Smooth muscle cell of the brain vasculature (primary cell): ENCODE measurements around the gene TMEM205.
A peak's percentile ranks its signal among the peaks of the same experiment; 100 is the strongest.
"Not testable (repeated sequence)": the region's sequence is repeated elsewhere in the genome, so short reads cannot be mapped to it uniquely, and the experiment has no call there.

Experiments used
- DNase-seq: peaks from one replicate; pipeline ENCODE4 v3.0.0-alpha.2; 2012; ENCODE audit warnings: low read depth, low spot score

The TMEM205 gene

DNA sequence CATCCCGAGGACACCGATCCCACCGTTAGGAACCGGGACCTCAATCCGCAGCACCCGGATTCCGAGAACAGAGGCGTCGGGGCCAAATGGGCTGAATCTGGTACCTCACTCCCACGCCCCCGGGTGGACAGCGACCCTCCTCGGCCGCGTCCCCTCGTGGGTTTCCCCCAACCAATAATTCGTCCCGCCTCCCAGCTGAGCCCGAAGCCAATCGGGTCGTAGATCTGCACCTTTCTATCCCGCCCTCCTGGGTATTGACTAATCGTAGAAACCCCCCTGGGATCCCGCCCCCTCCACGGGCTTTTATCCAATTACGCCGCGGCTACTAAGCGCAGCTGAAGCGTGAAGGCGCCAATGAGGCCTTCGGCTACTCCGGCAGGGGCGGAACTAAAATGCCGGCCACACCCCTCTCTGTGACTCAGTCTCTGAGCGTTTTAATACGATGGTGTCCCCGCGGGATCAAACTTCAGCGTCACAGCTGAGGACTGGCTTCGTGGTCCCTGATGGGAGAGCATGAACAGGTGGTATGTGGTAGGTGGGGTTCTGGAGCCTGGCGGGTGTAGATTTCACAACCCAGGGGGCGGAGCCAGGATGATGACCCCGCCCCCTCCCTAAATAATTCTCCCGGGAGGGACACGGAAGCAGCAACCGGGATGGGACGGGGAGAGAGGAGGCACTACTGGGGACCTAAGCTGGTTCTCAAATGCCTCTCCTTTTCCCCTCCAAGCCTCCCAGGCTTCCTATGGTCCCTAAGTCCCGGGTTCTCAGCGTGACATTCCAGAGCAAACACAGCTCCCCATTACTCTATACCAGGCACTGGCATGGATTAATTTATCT, at the start of gene TMEM205, which contains the start of gene CCDC159:
TMEM205 (minus strand) TSS at position 165 of the 837 bp plus-strand sequence. CDS start 649 bp downstream, outside the sequence.
CCDC159 (plus strand) TSS at position 416 of the 837 bp plus-strand sequence; CDS start at position 504, 88 bp downstream.
- peak; percentile 96 for DNase-seq

DNA sequence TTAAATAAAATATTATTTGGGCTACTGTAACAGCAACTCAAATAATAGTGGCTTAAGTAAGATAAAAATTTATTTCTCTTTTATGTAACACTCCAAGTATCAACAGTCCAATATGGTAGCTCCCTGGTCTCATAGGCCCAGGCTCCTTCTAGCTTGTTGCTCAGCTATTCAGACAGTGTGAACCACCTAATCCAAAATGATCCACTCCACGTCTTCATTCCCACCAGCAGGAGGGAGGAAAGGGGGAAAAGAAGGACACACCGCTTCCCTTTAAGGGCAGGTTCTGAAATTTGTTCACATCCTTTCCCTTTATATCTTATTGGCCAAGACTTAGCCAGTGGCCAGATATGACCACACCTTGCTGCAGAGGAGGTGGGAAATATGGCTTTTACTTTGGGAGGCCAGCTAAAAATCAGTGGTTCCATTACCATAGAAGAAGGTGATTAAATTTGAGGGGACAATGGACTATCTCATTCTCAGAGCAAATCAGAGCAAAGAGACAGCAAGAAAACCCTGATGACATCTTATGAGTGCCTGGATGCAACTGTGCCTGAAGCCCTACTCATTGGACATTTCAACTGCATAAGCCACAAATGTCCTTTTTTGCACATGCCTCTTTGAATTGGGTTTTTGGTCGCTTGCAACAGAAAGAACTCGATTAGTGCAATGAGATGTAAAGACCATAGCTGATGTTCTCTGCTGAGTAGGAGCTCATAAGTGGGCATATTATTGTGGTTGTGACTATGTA, 45.0 kb upstream of the TMEM205 start:
- no peak for DNase-seq

DNA sequence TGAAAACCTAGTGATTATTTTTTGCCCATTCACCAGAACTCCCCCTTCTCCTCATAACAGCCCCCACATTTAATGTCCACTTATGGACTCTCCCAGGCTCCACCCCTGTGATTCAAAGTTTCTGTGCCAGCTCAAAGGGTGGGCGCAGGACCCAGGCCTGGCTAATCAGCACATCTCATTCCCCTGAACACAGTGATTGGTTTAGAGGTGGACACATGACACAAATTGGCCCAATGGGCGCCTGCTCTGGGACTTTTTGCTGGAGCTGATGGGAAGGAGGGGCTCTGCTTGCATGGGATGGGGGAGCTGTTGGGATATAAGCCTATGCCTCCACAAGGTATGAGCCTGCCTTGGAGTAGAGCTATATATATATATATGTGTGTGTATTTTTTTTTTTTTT, 44.3 kb upstream of the TMEM205 start:
- DNase-seq = no peak

DNA sequence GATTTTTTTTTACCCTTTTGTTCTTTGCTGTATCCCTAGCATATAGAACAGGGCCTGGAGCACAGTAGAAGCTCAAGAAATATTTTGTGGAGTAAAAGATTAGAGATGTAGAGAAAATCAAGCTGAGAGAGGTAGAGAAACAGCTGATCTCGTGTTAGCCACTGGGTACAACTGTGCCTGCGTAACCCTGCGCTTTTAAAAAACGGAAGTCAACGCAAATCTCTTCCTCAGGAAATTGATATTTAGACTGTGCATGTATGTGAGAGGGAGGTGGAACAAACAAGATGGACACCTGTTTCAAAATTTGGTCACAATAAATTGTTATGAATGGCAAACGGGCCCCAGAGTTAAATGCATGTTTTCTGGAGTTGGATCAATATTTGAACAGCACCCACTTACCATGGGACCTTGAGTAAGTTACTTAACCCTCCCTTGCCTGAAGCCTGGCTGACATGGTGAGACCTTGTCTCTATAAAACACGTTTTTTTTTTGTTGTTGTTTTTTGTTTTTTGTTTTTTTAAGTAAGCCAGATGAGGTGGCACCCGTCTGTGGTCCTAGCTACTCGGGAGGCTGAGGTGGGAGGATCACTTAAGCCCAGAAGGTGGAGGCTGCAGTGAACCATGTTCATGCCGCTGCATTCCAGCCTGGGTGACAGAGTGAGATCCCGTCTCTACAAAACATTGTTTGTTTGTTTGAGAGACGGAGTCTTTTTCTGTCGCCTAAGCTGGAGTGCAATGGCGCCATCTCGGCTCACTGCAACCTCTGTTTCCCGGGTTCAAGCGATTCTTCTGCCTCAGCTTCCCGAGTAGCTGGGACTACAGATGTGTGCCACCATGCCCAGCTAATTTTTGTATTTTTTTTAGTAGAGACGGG, 41.3 kb upstream of the TMEM205 start:
- no peak for DNase-seq

DNA sequence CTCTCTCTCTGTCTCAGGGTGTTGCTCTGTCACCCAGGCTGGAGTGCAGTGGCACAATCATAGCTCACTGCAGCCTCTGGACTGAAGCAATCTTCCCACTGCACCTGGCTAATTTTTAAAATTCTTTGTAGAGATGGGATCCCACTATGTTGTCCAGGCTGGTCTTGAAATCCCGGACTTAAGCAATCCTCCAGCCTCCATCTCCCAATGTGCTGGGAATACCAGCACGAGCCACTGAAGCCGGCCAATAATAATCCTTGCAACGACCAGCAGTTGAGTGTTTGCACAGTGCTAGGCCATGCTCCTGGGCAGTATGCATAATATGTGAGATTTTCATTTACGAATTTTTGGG, 38.7 kb upstream of the TMEM205 start:
- no peak for DNase-seq

DNA sequence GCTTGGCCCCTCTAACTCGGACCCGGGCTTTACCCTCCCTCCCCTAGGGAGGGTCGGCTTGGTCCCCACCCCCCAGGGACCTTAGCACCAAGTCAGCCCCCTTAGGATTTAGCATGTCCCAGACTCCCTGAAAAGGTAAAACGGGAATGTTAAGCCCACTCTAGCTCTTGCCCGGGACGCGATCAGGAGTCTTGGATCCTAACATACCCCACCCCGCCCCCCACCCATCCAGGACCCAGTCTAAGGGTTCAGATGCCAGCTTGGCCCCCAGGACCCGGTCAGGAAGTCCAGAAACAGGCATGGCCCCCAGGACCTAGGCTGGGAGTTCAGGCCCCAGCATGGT, 37.6 kb upstream of the TMEM205 start:
- DNase-seq = no peak

DNA sequence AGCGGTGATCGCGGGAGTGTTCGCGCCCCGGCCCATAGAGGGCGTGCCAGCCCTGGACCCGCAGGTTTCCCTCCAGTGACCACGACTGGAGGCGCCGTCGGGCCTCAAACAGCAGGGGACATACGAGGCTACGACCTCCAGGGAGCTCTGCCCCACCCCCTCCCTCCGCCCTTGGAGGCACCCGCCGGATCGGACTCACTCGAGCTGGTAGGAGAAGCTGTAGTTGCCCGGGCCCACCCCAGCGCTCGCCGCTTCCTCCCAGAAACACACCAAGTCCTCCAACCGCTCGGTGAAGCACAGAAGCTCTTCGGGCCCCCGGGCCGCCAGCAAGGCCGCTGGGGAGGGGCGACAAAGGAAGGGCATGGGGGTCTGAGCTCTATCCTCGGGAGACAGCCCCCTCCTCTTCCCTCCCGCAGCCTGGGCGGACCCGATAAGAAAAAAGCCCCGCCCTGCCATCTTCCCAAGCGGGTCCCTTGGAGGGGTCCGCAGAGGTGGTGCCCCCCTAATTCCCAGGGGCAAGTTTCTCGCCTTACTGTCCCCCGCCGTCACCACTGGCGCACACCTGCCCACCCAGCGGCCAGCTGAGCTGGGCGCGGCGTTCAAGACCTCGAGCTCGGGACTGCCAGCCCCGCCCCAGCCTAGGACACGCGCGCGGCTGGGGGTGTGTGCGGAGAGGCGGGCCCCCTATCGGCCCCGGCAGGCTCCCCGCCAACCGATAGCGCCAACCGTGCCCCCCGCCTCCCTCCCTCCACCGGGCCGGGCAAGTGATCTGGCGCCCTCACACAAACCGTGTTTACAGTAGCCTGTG, 37.0 kb upstream of the TMEM205 start:
- no peak for DNase-seq

DNA sequence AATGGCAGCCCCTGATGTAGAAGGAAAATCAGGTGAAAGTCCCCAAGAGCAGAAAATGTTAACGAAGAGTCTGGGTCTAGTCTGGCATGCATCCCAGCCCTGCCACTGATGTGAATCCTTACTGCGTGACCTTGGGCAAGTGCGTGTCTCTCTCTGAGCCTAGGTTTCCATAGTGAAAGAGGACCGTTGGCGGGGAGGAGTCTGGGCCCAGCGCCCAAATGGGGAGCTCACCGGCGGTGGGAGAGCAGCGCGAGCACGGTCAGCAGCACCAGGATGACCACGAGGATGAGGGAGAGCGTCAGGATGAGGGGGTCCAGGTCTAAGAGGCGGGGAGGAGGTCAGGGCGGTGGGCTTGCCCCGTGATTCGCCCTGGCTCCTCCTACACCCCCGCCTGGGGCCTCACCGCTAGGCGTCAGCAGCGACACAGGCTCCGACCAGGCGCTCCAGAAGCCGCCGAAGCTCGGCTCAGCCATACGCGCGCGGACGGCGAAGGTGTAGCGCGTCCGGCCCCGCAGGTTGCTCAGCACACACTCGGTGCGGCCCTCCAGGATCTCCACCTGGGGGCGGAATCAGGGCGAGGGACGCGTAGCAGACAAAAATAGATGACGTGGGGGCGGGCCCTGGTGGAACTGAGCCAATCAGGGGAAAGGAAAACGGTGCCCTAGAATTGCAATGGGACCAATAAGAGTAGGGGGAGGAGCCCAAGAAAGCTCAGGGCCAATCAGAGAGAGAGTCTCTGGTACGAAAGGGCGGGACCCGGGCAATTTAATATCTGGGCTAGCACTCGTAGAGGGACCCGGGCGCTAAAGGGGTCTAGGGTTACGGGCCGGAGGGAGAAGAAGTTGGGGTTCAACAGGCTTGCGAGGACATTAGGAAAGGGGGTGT, 34.8 kb upstream of the TMEM205 start:
- peak; percentile 75 for DNase-seq

DNA sequence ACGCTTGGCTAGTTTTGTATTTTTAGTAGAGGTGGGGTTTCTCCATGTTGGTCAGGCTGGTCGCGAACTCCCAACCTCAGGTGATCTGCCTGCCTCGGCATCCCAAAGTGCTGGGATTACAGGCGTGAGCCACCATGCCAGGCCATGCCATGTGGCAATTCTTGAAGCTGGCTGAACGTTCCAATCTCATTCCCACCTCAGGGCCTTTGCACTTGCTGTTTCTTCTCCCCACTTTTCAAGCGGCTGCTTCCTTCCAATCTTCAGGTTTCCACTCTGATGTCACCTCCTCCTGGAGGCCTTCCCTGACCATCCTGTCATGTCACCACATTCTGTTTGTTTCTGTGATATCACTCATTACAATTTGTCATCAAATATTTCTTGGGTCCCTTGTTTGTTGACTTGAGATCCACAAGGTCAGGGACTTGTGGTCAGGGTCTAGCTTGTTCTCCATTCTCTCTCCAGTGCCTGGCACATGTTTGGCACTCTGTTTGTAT, 33.8 kb upstream of the TMEM205 start:
- no peak for DNase-seq

DNA sequence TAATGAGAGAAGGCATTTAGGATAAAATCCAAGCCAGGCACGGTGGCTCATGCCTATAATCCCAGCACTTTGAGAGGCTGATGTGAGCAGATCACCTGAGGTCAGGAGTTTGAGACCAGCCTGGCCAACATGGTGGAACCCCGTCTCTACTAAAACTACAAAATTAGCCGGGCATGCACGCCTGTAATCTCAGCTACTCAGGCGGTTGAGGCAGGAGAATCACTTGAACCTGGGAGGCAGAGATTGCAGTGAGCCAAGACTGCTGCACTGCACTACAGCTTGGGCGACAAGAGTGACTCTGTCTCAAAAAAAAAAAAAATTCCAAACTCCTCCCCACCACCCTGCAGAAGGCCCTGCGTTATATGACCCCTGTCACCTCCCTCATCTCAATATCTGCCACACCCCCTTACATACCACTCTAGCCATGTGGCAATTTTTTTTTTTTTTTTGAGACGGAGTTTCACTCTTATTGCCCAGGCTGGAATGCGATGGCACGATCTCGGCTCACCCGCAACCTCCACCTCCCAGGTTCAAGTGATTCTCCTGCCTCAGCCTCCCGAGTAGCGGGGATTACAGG, 33.3 kb upstream of the TMEM205 start:
- not testable (repeated sequence) for DNase-seq

DNA sequence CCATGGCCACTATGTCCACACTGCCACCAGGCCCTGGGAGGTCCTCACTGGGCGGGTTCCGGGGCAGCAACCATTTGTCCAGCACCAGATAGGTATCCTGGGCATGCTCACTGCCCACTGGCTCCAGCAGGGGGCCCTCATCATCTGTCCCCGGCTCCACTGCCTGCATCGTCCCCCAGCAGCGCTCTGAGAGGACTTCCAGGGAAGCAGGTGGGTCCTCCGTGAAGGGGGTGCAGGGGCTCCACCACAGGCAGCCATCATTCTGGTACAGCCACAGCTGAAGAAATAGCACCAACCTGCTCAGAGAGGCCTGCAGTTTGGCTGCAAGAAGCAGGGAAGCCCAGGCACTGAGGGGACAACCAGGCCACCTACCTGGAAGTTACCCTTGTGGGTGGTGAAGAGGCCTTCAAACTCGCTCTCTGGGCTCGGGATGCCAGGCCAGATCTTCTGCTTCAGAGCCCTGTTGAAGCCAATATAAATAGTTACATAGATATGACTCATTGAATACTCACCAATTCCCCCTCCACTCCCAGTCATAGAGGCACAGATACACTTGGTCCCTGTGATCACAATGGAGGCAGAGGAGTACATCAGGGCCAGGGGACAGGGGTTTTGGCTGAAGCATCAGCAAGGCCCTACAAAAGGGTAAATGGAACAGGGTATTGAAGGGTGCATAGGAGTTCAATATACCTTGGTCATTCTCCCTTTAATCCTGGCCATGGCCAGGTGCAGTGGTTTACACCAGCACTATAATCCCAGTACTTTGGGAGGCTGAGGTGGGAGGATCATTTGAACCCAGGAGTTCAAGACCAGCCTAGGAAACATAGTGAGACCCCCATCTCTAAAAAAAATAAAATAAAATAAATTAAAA, 32.5 kb upstream of the TMEM205 start:
- DNase-seq = no peak

DNA sequence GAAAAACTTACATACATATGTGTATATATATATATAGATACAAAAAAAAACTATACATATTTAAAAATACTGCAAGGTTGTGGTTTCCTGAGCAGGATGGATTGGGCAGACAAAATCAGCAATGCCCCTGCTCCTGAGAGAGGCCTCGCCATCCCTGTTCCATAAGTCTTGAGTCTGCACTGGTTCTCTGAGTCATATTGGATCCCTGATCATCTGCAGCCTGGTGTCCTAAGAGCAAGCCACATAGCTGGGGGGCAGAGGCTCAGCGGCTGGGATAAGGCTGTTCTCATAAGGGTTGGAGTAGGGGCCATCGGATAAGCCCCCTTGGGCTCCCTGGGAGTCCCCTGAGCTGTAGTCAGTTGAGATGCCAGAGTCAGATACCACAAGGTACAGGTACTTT, 31.7 kb upstream of the TMEM205 start:
- DNase-seq = no peak

DNA sequence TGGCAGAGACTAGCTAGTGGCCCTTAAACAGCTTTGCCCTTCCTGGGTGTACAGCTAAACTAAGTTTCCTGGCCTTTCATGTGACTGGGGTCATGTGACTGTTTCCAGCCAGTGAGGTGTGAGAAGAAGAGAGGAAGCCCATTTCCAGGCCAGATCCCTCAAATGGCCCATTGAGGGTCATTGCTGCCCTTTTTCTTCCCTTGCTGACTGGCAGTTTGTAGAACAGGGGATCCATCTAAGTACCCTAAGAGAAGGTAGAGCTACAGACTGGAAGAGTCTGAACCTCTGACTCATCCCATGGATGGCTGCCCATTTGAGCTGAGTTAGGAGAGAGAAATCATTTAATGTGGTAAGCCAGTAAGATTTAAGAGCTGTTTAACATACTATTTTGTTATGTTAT, 31.2 kb upstream of the TMEM205 start:
- DNase-seq = no peak

DNA sequence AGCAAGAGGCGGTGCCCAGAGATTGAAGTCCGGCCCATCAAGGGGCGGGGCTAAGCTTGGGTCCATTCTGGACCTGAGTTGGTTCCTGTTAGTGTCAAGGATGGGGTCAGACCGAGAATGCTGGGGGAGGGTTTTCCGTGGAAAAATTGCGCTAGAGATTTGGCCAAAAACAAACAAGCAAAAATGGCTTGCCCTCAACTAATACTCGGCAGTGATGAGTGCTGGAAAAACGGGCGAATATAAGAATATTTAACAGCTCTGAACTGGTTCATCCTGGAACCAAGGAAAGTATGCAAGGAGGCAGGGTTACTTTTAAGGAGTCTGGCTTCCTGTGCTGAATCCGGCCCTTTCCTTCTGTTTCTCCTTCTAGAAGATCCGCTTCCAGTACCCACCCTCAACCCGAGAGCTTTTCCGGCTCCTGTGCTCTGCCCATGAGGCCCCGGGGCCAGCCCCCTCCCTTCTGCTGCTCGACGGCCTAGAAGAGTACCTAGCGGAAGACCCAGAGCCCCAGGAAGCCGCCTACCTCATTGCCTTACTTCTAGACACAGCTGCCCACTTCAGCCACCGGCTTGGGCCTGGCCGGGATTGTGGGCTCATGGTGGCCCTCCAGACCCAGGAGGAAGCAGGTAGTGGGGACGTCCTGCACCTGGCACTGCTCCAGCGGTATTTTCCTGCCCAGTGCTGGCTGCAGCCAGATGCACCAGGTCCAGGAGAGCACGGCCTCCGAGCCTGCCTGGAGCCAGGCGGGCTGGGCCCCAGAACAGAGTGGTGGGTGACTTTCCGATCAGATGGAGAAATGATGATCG, 29.3 kb upstream of the TMEM205 start:
- DNase-seq = no peak

DNA sequence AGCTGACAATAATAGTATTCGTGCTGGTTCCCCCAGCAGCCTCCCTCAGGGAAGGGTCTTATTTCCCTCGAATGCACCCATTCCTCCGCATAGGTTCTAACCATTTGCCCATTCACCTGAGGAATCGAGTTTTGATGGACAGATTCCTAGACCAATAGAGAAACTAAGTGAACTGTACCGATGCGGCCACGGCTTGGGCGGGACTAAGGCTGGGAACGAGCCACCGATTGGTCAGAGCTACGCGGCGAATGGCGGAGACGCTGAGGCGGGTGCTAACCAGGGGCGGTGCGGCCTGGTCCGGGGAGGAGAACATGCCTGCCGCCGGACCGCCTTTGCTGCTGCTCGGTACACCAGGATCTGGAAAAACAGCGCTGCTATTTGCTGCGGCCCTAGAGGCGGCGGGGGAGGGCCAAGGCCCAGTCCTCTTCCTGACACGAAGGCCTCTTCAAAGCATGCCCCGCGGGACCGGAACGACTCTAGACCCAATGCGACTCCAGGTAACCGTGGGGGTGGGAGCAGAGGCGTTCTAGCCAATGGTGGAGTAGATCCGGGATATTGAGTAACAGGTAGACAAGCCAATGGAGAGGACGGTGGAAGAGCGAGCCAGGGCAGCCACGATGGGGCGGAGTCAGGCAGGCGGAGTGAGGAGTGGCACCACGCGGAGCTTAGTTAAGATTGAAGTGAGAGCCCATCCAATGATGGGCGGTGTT, 28.5 kb upstream of the TMEM205 start, which contains the start of gene SWSAP1:
SWSAP1 (plus strand) TSS at position 234 of the 710 bp plus-strand sequence; CDS start at position 249, 15 bp downstream.
- DNase-seq = peak; percentile 98

DNA sequence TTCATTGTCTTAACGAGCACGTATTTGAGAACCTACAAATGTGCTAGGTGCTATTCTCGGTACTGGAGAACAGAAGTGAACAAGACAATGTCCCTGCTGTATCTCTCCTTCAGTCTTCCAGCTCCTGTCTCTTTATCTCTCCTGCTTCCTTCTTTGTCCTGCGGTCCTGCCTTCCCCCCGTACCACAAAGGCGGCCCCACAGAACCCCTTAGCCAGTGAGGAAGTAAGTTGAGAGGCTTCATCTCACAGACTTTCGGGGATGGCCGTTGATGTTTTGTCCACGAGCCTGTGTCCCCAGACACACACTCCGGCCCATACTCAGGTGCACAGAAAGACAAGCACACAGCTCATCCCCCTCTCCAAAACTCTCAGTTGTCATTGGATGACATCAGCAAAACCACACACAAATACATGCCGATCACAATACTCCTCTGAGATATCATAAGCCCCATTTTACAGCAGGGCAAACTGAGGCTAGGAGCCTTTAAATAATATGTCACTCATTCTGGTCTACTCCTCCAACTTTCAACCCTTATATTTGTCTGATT, 27.9 kb upstream of the TMEM205 start:
- no peak for DNase-seq
